DND-41 (cell line): Measurements from ENCODE around the gene DCTN2.

Experiments used
- ATAC-seq: fragments of 200-7000 bp; cut with Tn5 transposase; 3 replicates; pipeline ENCODE4 v1.9.1; 2021; ENCODE audit warnings: low read depth; ENCODE audit not compliant: insufficient read depth
- DNase-seq: peaks from one replicate; pipeline ENCODE4 v3.0.0-alpha.2; 2020
- H2AFZ ChIP-seq: 2 replicates; pipeline ENCODE4 v1.6.0; 2012; ENCODE audit warnings: low read depth, low read length
- H3K27ac ChIP-seq: 2 replicates; pipeline ENCODE4 v1.5.1; 2012; ENCODE audit warnings: low read length, inconsistent platforms
- H3K27me3 ChIP-seq: fragments of 200-600 bp; sonication (generic); 2 replicates; pipeline ENCODE4 v1.6.0; 2012; ENCODE audit warnings: low read length, mild to moderate bottlenecking, inconsistent platforms; ENCODE audit not compliant: insufficient read depth, poor library complexity
- H3K36me3 ChIP-seq: 2 replicates; pipeline ENCODE4 v1.5.1; 2012; ENCODE audit warnings: low read length, inconsistent platforms; ENCODE audit not compliant: insufficient read depth
- H3K4me1 ChIP-seq: 2 replicates; pipeline ENCODE4 v1.5.1; 2012; ENCODE audit warnings: mild to moderate bottlenecking, low read length; ENCODE audit not compliant: insufficient read depth
- H3K4me2 ChIP-seq: 2 replicates; pipeline ENCODE4 v1.6.0; 2012; ENCODE audit warnings: mild to moderate bottlenecking, moderate library complexity, low read length, inconsistent platforms; ENCODE audit not compliant: insufficient read depth
- H3K4me3 ChIP-seq, 2 experiments: fragments of 200-600 bp in 1 of 2; shearing (Covaris generic) in 1 of 2; 2 replicates each; pipeline ENCODE4 v1.5.1; 2012 to 2016; ENCODE audit warnings: inconsistent platforms in 2 of 2, low read length in 2 of 2, mild to moderate bottlenecking in 2 of 2, low read depth in 1 of 2, moderate library complexity in 1 of 2
- H3K79me2 ChIP-seq: 2 replicates; pipeline ENCODE4 v1.6.0; 2012; ENCODE audit warnings: low read length, inconsistent platforms; ENCODE audit not compliant: insufficient read depth
- H3K9ac ChIP-seq: 2 replicates; pipeline ENCODE4 v1.6.0; 2012; ENCODE audit warnings: low read depth, mild to moderate bottlenecking, inconsistent platforms, low read length, moderate library complexity
- H3K9me3 ChIP-seq: 2 replicates; pipeline ENCODE4 v1.5.1; 2012; ENCODE audit warnings: low read length, moderate library complexity, mild to moderate bottlenecking, inconsistent platforms; ENCODE audit not compliant: insufficient read depth, severe bottlenecking
- H4K20me1 ChIP-seq: 2 replicates; pipeline ENCODE4 v1.6.0; 2012; ENCODE audit warnings: low read length; ENCODE audit not compliant: insufficient read depth
- CTCF ChIP-seq: IDR thresholded peaks from 2 replicates; pipeline ENCODE4 v1.5.1; 2012; ENCODE audit warnings: borderline replicate concordance, low read length, moderate library complexity, mild to moderate bottlenecking; ENCODE audit not compliant: poor library complexity, severe bottlenecking; ENCODE audit errors: extremely low read depth
- EZH2 ChIP-seq: IDR thresholded peaks from 3 replicates; pipeline ENCODE4 v1.6.1; 2012; ENCODE audit warnings: borderline replicate concordance, low read depth, mild to moderate bottlenecking, moderate library complexity, low read length, inconsistent platforms; ENCODE audit not compliant: severe bottlenecking

The DCTN2 gene

GRCh38 chr12:57541001-57541400 is 6.0 kb downstream of the DCTN2 start:
- Histone ChIP-seq H2AFZ (no peak overlapping the region), H3K9ac (no peak overlapping the region), H3K4me2 (no peak overlapping the region), H3K27ac (no peak overlapping the region), H3K27me3 (no peaks in the 10 kb centered on the region), H3K36me3 (peaks cover 64% of the 10 kb centered on the region), H3K79me2 (peaks cover 30% of the 10 kb centered on the region), H3K4me3 (no peak overlapping the region), H4K20me1 (peaks cover 13% of the 10 kb centered on the region; the same call in 1 of the 2 replicates), H3K9me3 (no peaks in the 10 kb centered on the region), H3K4me1 (peaks cover 15% of the 10 kb centered on the region)
- TF ChIP-seq EZH2 (no peak), CTCF (no peak)
- DNase-seq (no peak), ATAC-seq (no peak)

GRCh38 chr12:57539134-57539768 is 7.7 kb downstream of the DCTN2 start:
- no peaks in the 10 kb centered on the region for H3K9me3 ChIP-seq
- H3K79me2 ChIP-seq, result peaks cover 14% of the 10 kb centered on the region
- no peak for TF ChIP-seq CTCF
- no peak for TF ChIP-seq EZH2
- no peak overlapping the region for H3K4me2 ChIP-seq
- H3K27me3 ChIP-seq, result no peaks in the 10 kb centered on the region
- H3K9ac ChIP-seq, result no peak overlapping the region
- H4K20me1 ChIP-seq, result peaks cover 9% of the 10 kb centered on the region; the same call in 1 of the 2 replicates
- ATAC-seq (no peak), DNase-seq (no peak)
- peaks cover 67% of the 10 kb centered on the region for H3K36me3 ChIP-seq
- no peak overlapping the region for H2AFZ ChIP-seq
- H3K4me1 ChIP-seq, result no peaks in the 10 kb centered on the region
- no peak overlapping the region for H3K4me3 ChIP-seq
- no peak overlapping the region for H3K27ac ChIP-seq

- Histone ChIP-seq H3K9ac (no peak overlapping the region), H3K27me3 (no peaks in the 10 kb centered on the region), H4K20me1 (peaks cover 9% of the 10 kb centered on the region; the same call in 1 of the 2 replicates), H3K79me2 (peaks cover 4% of the 10 kb centered on the region; the same call in 1 of the 2 replicates), H3K4me1 (no peaks in the 10 kb centered on the region), H3K36me3 (peaks cover 88% of the 10 kb centered on the region), H3K9me3 (no peaks in the 10 kb centered on the region), H3K4me3 (no peak overlapping the region), H3K4me2 (no peak overlapping the region), H2AFZ (no peak overlapping the region), H3K27ac (no peak overlapping the region)
- no peak for TF ChIP-seq CTCF
- no peak for TF ChIP-seq EZH2
- DNase-seq, result no peak
- ATAC-seq, result no peak
These were observed 10.4 kb downstream of the DCTN2 start for GRCh38 chr12:57536597-57536942.
